ENCODE data around the gene ECEL1.

Gene ECEL1

DNA sequence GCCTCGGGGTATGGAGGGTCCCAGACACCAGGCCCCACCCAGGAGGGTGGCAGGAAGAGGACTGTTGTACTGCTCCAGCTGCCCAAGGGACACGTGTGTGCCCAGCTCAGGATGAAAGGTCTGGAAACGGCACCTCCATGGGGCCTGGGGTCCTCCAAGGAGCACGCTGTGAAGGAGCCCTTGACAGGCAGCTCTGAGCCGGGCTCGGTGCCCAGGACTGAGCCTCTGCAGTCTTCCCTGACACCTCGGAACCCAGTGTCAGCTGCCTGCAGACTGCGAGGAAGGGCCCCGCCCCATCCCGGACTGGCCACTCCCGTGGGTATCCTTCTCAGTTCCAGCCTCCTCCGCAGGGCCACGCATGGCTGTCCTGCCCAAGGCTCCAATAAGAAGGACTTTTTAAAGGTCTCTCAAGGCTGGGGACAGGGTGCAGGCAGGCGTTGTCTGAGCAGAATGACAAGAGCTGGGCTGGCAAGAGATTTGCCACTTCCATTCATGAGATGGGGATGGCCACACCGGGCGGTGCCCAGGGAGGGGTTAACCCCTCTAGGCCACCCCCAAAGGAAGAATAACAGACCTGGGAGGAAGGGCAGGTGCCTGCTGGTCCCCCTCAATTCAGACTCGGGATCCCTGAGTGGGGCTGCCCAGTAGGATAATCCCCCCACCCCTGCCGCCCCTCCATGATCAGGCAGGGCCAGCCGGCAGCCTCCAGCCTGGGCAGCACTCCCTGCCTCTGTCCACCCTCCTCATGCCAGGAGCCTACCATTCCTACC, 8.9 kb downstream of the ECEL1 start:
- H3K9ac ChIP-seq (ENCODE audit: low read depth, low read length), result no peak overlapping the region
- H3K36me3 ChIP-seq (ENCODE audit: control insufficient read depth, insufficient read depth, low read length), result peaks cover 3% of the 10 kb centered on the region
- no peaks in the 10 kb centered on the region for H3K4me1 ChIP-seq (ENCODE audit: control insufficient read depth, insufficient read depth, low read length)
- peaks cover 7% of the 10 kb centered on the region for H3K27me3 ChIP-seq (ENCODE audit: control insufficient read depth, insufficient read depth, low read length)
- H3K4me3 ChIP-seq (ENCODE audit: low read depth, low read length), result no peak overlapping the region
- H3K9me3 ChIP-seq (ENCODE audit: control insufficient read depth, insufficient read depth, low read length), result no peaks in the 10 kb centered on the region

DNA sequence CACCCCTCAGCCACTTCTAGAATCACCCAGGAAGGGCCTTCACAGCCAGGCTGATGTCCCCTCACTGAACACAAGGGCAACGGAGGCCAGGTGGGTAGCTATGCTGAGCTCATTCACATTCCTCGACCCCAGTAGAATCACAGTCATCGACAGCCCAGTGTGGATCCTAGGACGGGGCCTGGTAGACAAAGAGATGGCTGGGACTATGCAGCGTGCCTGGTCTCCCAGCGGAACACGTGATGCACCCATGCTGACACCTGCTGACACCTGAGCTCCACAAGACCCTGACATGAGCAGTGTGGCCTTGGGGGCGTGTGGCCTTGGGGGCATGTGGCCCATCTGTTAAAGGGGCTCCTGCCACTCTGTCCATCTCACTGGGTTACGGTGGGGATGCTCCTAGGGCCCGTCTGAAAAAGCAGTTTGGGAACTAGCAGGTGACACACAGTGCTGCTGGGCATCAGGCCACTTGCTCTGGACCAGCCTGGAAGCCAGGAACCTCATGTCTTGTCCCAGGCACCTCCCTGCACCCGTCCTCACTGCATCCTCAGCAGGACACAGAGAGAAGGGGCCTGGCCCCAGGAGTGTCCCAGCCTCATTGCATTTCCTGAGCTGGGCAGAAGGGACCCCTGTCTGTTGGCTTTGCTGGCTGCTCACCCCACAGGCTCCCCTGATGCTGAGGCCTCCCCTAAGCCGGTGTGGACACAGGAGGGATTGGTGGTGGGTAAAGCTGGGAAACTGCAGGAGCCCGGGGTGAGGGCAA, 9.7 kb downstream of the ECEL1 start:
- Histone ChIP-seq H3K4me1 (ENCODE audit: control insufficient read depth, insufficient read depth, low read length) (no peaks in the 10 kb centered on the region), H3K9ac (ENCODE audit: low read depth, low read length) (no peak overlapping the region), H3K9me3 (ENCODE audit: control insufficient read depth, insufficient read depth, low read length) (no peaks in the 10 kb centered on the region), H3K36me3 (ENCODE audit: control insufficient read depth, insufficient read depth, low read length) (peaks cover 3% of the 10 kb centered on the region), H3K27me3 (ENCODE audit: control insufficient read depth, insufficient read depth, low read length) (peaks cover 6% of the 10 kb centered on the region), H3K4me3 (ENCODE audit: low read depth, low read length) (no peak overlapping the region)

DNA sequence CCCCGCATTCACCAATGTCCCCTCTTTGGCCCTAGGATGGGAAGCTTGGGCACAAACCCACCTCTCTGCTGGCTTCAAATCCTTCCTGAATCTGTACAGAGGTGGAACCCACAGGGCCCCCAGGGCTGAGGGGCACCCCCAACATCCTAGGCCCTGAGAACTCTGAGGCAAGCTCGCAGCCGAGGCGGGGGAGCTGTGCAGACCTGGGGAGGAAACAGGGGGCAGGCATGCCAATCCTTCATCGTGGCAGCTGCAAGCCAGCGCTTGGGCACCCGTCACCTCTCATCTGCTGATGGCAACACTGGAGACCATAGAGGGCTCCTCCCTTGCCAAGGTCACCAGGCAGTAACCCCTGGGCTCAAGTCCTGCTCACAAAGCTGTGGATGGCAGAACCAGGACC, 10.8 kb downstream of the ECEL1 start:
- no peak overlapping the region for H3K4me3 ChIP-seq (ENCODE audit: low read depth, low read length)
- H3K27me3 ChIP-seq (ENCODE audit: control insufficient read depth, insufficient read depth, low read length), result peaks cover 6% of the 10 kb centered on the region
- no peaks in the 10 kb centered on the region for H3K9me3 ChIP-seq (ENCODE audit: control insufficient read depth, insufficient read depth, low read length)
- H3K4me1 ChIP-seq (ENCODE audit: control insufficient read depth, insufficient read depth, low read length), result no peaks in the 10 kb centered on the region
- H3K36me3 ChIP-seq (ENCODE audit: control insufficient read depth, insufficient read depth, low read length), result no peaks in the 10 kb centered on the region
- H3K9ac ChIP-seq (ENCODE audit: low read depth, low read length), result no peak overlapping the region

- Histone ChIP-seq H3K27me3 (ENCODE audit: control insufficient read depth, insufficient read depth, low read length) (peaks cover 6% of the 10 kb centered on the region), H3K9ac (ENCODE audit: low read depth, low read length) (no peak overlapping the region), H3K4me1 (ENCODE audit: control insufficient read depth, insufficient read depth, low read length) (no peaks in the 10 kb centered on the region), H3K4me3 (ENCODE audit: low read depth, low read length) (no peak overlapping the region), H3K36me3 (ENCODE audit: control insufficient read depth, insufficient read depth, low read length) (no peaks in the 10 kb centered on the region), H3K9me3 (ENCODE audit: control insufficient read depth, insufficient read depth, low read length) (no peaks in the 10 kb centered on the region)
Observed at GRCh38 chr2:232476045-232476444, 11.6 kb downstream of the ECEL1 start.

DNA sequence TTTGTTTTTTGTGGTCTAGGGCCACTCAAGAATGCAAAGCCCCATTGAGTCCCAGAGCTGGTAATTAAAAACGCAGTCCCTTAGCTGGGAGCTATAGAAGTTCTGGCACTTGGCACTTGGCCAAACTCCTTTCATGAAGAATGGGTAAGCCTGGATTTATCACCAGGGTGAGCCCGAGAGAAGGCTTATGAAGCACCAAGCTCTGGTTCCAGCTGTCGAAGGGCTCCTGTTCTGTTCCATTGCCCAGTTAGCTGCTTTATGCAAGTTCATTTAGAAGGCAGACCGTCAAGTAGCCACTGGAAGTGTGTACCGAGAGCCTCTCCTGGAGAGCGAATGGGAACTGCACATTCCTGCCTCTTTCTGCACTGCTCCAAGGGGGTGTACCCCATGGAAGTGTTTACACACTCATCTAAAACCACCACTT, 14.2 kb downstream of the ECEL1 start:
- H3K36me3 ChIP-seq (ENCODE audit: control insufficient read depth, insufficient read depth, low read length), result no peaks in the 10 kb centered on the region
- H3K27me3 ChIP-seq (ENCODE audit: control insufficient read depth, insufficient read depth, low read length), result peaks cover 6% of the 10 kb centered on the region

DNA sequence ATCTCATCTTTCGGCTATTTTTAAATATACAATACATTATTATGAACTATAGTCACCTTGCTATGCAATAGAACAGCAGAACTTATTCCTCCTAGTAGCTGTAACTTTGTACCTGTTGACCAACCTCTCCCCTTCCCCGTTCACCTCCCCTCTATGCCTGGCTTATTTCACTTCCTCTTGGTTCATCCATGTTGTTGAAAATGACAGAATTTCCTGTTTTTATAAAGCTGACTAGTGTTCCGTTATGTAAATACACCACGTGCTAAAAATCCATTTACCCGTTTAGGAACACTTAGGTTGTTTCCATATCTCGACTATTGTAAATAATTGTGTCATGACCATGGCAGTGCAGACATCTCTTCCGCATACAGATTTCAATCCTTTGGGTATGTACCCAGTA, 21.4 kb downstream of the ECEL1 start:
- Histone ChIP-seq H3K27me3 (ENCODE audit: control insufficient read depth, insufficient read depth, low read length) (no peaks in the 10 kb centered on the region), H3K4me1 (ENCODE audit: control insufficient read depth, insufficient read depth, low read length) (no peaks in the 10 kb centered on the region), H3K4me3 (ENCODE audit: low read depth, low read length) (no peak overlapping the region), H3K36me3 (ENCODE audit: control insufficient read depth, insufficient read depth, low read length) (no peaks in the 10 kb centered on the region), H3K9me3 (ENCODE audit: control insufficient read depth, insufficient read depth, low read length) (no peaks in the 10 kb centered on the region), H3K9ac (ENCODE audit: low read depth, low read length) (no peak overlapping the region)

More for the DNA sequence above, 14.2 kb downstream of the ECEL1 start:
- Histone ChIP-seq H3K4me1 (ENCODE audit: control insufficient read depth, insufficient read depth, low read length) (no peaks in the 10 kb centered on the region), H3K9me3 (ENCODE audit: control insufficient read depth, insufficient read depth, low read length) (no peaks in the 10 kb centered on the region), H3K4me3 (ENCODE audit: low read depth, low read length) (no peak overlapping the region), H3K9ac (ENCODE audit: low read depth, low read length) (no peak overlapping the region)

- Histone ChIP-seq H3K9ac (ENCODE audit: low read depth, low read length) (no peak overlapping the region), H3K4me1 (ENCODE audit: control insufficient read depth, insufficient read depth, low read length) (no peaks in the 10 kb centered on the region), H3K36me3 (ENCODE audit: control insufficient read depth, insufficient read depth, low read length) (no peaks in the 10 kb centered on the region), H3K9me3 (ENCODE audit: control insufficient read depth, insufficient read depth, low read length) (no peaks in the 10 kb centered on the region), H3K27me3 (ENCODE audit: control insufficient read depth, insufficient read depth, low read length) (no peaks in the 10 kb centered on the region), H3K4me3 (ENCODE audit: low read depth, low read length) (no peak overlapping the region)
Observed at GRCh38 chr2:232465061-232465460, 22.6 kb downstream of the ECEL1 start.

- no peaks in the 10 kb centered on the region for H3K9me3 ChIP-seq (ENCODE audit: control insufficient read depth, insufficient read depth, low read length)
- H3K9ac ChIP-seq (ENCODE audit: low read depth, low read length), result no peak overlapping the region
- H3K4me3 ChIP-seq (ENCODE audit: low read depth, low read length), result no peak overlapping the region
- H3K27me3 ChIP-seq (ENCODE audit: control insufficient read depth, insufficient read depth, low read length), result no peaks in the 10 kb centered on the region
- no peaks in the 10 kb centered on the region for H3K4me1 ChIP-seq (ENCODE audit: control insufficient read depth, insufficient read depth, low read length)
- H3K36me3 ChIP-seq (ENCODE audit: control insufficient read depth, insufficient read depth, low read length), result no peaks in the 10 kb centered on the region
Observed at GRCh38 chr2:232464544-232464885, 23.1 kb downstream of the ECEL1 start.

GRCh38 chr2:232463701-232464543, 23.7 kb downstream of the ECEL1 start:
- Histone ChIP-seq H3K4me1 (ENCODE audit: control insufficient read depth, insufficient read depth, low read length) (no peaks in the 10 kb centered on the region), H3K9ac (ENCODE audit: low read depth, low read length) (no peak overlapping the region), H3K9me3 (ENCODE audit: control insufficient read depth, insufficient read depth, low read length) (no peaks in the 10 kb centered on the region), H3K36me3 (ENCODE audit: control insufficient read depth, insufficient read depth, low read length) (no peaks in the 10 kb centered on the region), H3K27me3 (ENCODE audit: control insufficient read depth, insufficient read depth, low read length) (no peaks in the 10 kb centered on the region), H3K4me3 (ENCODE audit: low read depth, low read length) (no peak overlapping the region)

DNA sequence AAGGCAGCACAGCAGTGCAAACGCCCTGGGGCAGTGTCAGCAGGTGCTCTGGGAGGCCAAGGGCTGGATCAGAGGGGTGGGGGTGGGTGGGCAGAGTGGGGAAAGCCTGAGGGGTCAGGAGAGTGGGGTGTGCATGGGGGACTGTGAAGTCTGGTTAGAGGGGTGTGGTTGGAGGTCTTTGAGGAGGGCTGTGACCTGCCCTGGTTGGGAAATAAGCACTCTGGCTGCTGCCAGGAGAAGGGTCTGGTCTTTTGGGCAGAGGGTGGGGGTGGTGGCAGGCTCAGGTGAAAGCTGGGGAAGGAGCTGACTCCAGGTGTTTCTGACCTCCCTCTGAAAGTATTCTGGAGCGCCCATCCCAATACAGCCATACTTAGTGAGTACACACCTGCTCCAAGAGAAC, 27.5 kb downstream of the ECEL1 start:
- H3K27me3 ChIP-seq (ENCODE audit: control insufficient read depth, insufficient read depth, low read length), result no peaks in the 10 kb centered on the region
- H3K9me3 ChIP-seq (ENCODE audit: control insufficient read depth, insufficient read depth, low read length), result no peaks in the 10 kb centered on the region
- no peak overlapping the region for H3K4me3 ChIP-seq (ENCODE audit: low read depth, low read length)
- H3K4me1 ChIP-seq (ENCODE audit: control insufficient read depth, insufficient read depth, low read length), result no peaks in the 10 kb centered on the region
- H3K9ac ChIP-seq (ENCODE audit: low read depth, low read length), result no peak overlapping the region
- H3K36me3 ChIP-seq (ENCODE audit: control insufficient read depth, insufficient read depth, low read length), result no peaks in the 10 kb centered on the region

DNA sequence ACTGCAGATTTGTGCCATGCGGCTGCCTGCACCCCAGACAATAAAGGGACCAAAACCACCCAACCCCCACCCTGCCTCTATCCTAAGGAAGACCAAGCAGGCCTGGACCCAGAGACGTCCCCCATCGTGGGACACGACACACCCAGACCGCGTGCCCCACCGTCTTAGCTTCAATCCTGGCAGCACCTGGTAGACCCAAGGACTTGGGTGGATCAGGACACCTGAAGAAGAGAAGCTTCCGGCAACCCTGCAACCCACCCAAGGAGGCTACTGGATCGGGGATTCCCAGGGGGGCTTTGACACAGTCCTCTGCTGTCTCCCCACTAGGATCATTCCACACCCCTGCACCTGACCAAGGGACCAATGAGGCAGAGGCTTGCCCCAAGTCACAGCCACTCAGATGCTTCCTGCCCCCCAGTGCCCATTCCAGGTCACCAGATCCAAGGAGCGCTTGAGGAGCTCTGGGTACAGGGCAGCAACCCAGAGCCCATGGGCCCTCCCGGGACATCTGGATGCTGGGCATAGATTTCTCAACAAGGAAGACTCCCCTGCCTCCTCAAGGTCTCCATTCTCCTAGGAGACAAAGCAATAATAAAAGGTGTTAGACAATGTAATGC, 28.1 kb downstream of the ECEL1 start:
- Histone ChIP-seq H3K27me3 (ENCODE audit: control insufficient read depth, insufficient read depth, low read length) (no peaks in the 10 kb centered on the region), H3K4me3 (ENCODE audit: low read depth, low read length) (no peak overlapping the region), H3K9me3 (ENCODE audit: control insufficient read depth, insufficient read depth, low read length) (no peaks in the 10 kb centered on the region), H3K36me3 (ENCODE audit: control insufficient read depth, insufficient read depth, low read length) (no peaks in the 10 kb centered on the region), H3K9ac (ENCODE audit: low read depth, low read length) (no peak overlapping the region), H3K4me1 (ENCODE audit: control insufficient read depth, insufficient read depth, low read length) (no peaks in the 10 kb centered on the region)

All from iPS-15b (cell line).